SK-N-SH treated with all-trans-retinoic acid at 6 μM for 48 hours (cell line): ENCODE data around the gene GNAI1.

ENCODE experiments used
- ATAC-seq: fragments of 200-7000 bp; cut with Tn5 transposase; 3 replicates; pipeline ENCODE4 v1.9.1; 2020; ENCODE audit warnings: mild to moderate bottlenecking, moderate library complexity
- ARNTL ChIP-seq: fragments of 450-650 bp; formaldehyde crosslinking; IDR thresholded peaks from 2 replicates; pipeline ENCODE4 v1.5.0; 2020; ENCODE audit warnings: low read depth, mild to moderate bottlenecking, moderate library complexity, borderline replicate concordance
- BACH2 ChIP-seq: fragments of 250-450 bp; sonication (Bioruptor Pico); IDR thresholded peaks from 2 replicates; pipeline ENCODE4 v1.9.0; 2021; ENCODE audit warnings: mild to moderate bottlenecking, borderline replicate concordance
- CSDC2 ChIP-seq: fragments of 250-450 bp; sonication (Bioruptor Pico); IDR thresholded peaks from 2 replicates; pipeline ENCODE4 v1.5.0; 2020; ENCODE audit warnings: mild to moderate bottlenecking, moderate library complexity
- CSRNP3 ChIP-seq: fragments of 250-450 bp; sonication (Bioruptor Pico); IDR thresholded peaks from 2 replicates; pipeline ENCODE4 v1.5.1; 2021; ENCODE audit warnings: mild to moderate bottlenecking, moderate library complexity
- ESRRG ChIP-seq: fragments of 250-450 bp; sonication (Bioruptor Pico); IDR thresholded peaks from 2 replicates; pipeline ENCODE4 v1.6.1; 2021; ENCODE audit warnings: mild to moderate bottlenecking
- GLIS3 ChIP-seq: fragments of 250-450 bp; sonication (Bioruptor Pico); IDR thresholded peaks from 2 replicates; pipeline ENCODE4 v1.5.0; 2020; ENCODE audit warnings: mild to moderate bottlenecking, moderate library complexity
- ISL1 ChIP-seq: fragments of 250-450 bp; sonication (Bioruptor Pico); IDR thresholded peaks from 2 replicates; pipeline ENCODE4 v2.1.2; 2022; ENCODE audit warnings: mild to moderate bottlenecking, moderate library complexity
- OSR1 ChIP-seq: fragments of 250-450 bp; sonication (Bioruptor Pico); IDR thresholded peaks from 2 replicates; pipeline ENCODE4 v1.8.0; 2022; ENCODE audit warnings: moderate library complexity, mild to moderate bottlenecking, inconsistent platforms
- RARB ChIP-seq: fragments of 250-450 bp; sonication (Bioruptor Pico); IDR thresholded peaks from 2 replicates; pipeline ENCODE4 v1.8.0; 2021; ENCODE audit warnings: mild to moderate bottlenecking, moderate library complexity
- SNAI2 ChIP-seq: fragments of 250-450 bp; sonication (Bioruptor Pico); IDR thresholded peaks from 2 replicates; pipeline ENCODE4 v1.5.0; 2020; ENCODE audit warnings: mild to moderate bottlenecking, moderate library complexity
- TCF4 ChIP-seq: fragments of 250-450 bp; sonication (Bioruptor Pico); IDR thresholded peaks from 2 replicates; pipeline ENCODE4 v1.8.0; 2021; ENCODE audit warnings: mild to moderate bottlenecking, moderate library complexity, borderline replicate concordance
- TOX ChIP-seq: fragments of 250-450 bp; sonication (Bioruptor Pico); IDR thresholded peaks from 2 replicates; pipeline ENCODE4 v1.8.0; 2021; ENCODE audit warnings: mild to moderate bottlenecking, moderate library complexity, borderline replicate concordance
- TSHZ2 ChIP-seq: fragments of 250-450 bp; sonication (Bioruptor Pico); IDR thresholded peaks from 2 replicates; pipeline ENCODE4 v1.5.0; 2020; ENCODE audit warnings: mild to moderate bottlenecking, moderate library complexity
- ZC3H10 ChIP-seq: fragments of 250-450 bp; sonication (Bioruptor Pico); IDR thresholded peaks from 2 replicates; pipeline ENCODE4 v1.5.1; 2021; ENCODE audit warnings: mild to moderate bottlenecking, moderate library complexity
- ZFP3 ChIP-seq: fragments of 250-450 bp; sonication (Bioruptor Pico); IDR thresholded peaks from 2 replicates; pipeline ENCODE4 v1.5.0; 2020; ENCODE audit warnings: mild to moderate bottlenecking, moderate library complexity
- ZNF565 ChIP-seq: fragments of 450-650 bp; formaldehyde crosslinking; conservative IDR thresholded peaks from 2 replicates; pipeline ENCODE4 v1.5.0; 2020; ENCODE audit warnings: low read depth, mild to moderate bottlenecking, moderate library complexity
- ZNF70 ChIP-seq: fragments of 450-650 bp; formaldehyde crosslinking; IDR thresholded peaks from 2 replicates; pipeline ENCODE4 v1.5.0; 2020; ENCODE audit warnings: mild to moderate bottlenecking, moderate library complexity
- ZNF8 ChIP-seq: fragments of 450-650 bp; formaldehyde crosslinking; IDR thresholded peaks from 2 replicates; pipeline ENCODE4 v1.5.0; 2020; ENCODE audit warnings: mild to moderate bottlenecking, moderate library complexity
- TF ChIP-seq, protein P1 (sequence below): fragments of 250-450 bp; sonication (Bioruptor Pico); IDR thresholded peaks from 2 replicates; pipeline ENCODE4 v1.8.0; 2021; ENCODE audit warnings: low read depth, mild to moderate bottlenecking, moderate library complexity, borderline replicate concordance

GNAI1 gene

DNA sequence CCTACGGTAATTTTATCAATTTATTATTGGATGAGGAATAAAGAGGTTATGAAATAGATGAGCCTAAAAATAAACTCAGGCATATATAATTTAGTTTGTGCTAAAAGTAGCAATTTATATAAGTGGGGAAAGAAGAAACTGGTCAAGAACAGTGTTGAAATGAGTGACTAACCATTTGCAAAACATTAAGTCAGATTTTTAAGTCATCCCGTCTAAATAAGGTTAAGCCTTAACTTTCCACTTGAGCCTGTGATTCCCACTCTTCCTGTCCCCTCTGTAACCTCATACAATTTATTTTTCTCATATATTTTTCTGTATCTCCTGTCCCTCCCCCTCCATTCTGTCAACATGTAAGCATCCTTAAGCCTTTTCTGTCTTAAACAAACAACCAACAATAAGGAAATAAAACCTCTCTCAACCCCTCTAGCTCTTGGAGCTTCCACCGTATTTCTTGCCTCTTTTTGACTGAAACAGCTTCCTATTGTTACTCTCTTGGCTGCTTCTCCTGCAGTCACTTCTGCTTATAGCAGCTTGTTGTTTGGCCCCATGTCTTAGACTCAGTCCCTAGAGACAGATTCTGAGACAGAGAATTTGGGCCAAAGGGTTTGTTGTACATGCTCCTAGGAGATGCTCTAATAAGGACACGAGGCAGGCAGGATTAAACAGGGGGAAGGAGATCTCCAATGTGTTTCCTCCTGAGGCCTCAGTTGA lies 109.7 kb downstream of the GNAI1 start:
- ATAC-seq, result no peak
- TF ChIP-seq ZFP3 (CRISPR knock-in tag) (no peak), ZNF565 (no peak), GLIS3 (CRISPR knock-in tag) (no peak), ZC3H10 (CRISPR knock-in tag) (no peak), CSDC2 (no peak), RARB (CRISPR knock-in tag) (no peak), TSHZ2 (CRISPR knock-in tag) (no peak), BACH2 (no peak), SNAI2 (no peak), CSRNP3 (CRISPR knock-in tag) (no peak), TCF4 (CRISPR knock-in tag) (no peak)

- TF ChIP-seq ZFP3 (CRISPR knock-in tag) (no peak), ZC3H10 (CRISPR knock-in tag) (no peak), ZNF8 (no peak), ARNTL (CRISPR knock-in tag) (no peak), ISL1 (no peak), ZNF70 (no peak), ESRRG (no peak), CSDC2 (no peak), TSHZ2 (CRISPR knock-in tag) (no peak)
- no peak for ATAC-seq
Measured at GRCh38 chr7:80247144-80247543, 112.5 kb downstream of the GNAI1 start.

DNA sequence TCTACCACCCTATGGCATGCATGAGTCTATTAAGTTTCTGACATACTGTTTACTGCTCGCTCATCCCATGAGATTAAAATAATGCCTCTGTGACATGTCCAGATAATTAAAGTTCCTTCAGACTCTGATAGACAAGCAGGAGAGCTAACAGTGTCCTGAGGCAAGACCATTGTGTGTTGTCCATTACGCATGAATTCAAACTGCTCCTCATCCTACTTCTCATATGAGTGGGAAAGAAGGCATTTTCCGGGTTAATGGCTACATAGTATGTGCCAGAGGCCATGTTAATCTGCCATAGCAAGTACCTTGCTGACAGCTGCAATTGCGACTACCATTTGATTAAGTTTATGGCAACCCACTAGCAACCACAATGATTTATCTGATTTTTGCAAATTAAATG lies 113.3 kb downstream of the GNAI1 start:
- TF ChIP-seq ZNF70 (no peak), CSRNP3 (CRISPR knock-in tag) (no peak)
- TF ChIP-seq, protein P1, sequence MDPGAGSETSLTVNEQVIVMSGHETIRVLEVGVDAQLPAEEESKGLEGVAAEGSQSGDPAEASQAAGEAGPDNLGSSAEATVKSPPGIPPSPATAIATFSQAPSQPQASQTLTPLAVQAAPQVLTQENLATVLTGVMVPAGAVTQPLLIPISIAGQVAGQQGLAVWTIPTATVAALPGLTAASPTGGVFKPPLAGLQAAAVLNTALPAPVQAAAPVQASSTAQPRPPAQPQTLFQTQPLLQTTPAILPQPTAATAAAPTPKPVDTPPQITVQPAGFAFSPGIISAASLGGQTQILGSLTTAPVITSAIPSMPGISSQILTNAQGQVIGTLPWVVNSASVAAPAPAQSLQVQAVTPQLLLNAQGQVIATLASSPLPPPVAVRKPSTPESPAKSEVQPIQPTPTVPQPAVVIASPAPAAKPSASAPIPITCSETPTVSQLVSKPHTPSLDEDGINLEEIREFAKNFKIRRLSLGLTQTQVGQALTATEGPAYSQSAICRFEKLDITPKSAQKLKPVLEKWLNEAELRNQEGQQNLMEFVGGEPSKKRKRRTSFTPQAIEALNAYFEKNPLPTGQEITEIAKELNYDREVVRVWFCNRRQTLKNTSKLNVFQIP (CRISPR knock-in tag), result no peak
- ATAC-seq, result no peak

DNA sequence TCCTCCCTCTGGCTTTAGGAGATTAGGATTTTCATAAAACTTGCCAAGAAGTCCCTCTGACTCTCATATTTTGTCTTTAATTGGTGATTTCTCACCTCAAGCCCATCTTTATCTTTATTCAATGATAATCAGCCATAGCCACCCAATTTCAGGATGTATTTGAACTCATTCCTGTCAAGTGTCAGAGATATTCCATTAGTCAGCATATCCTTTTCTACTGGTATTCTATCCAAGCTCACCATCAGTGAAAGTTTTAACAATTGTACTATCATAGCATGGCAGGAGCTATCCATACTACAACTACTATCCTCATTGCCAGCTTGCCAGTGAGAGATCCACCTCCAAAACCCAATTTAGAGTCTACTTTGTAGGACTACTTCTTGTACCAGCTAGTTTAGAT lies 114.6 kb downstream of the GNAI1 start:
- ATAC-seq, result no peak
- TF ChIP-seq ZNF70 (no peak), OSR1 (CRISPR knock-in tag) (no peak), TOX (CRISPR knock-in tag) (no peak)
